MCF 10A (cell line): ENCODE data around the gene PAFAH1B1. TPM values are rescaled to one million over a fixed set of nuclear protein-coding genes. Genes with fewer than 3 reads are reported as not detected.

Experiments
- BruUV-seq: library from RNA; stranded (reverse); fragments of 400-500 nt; replicated peaks from 2 replicates; lab custom pipeline; 2021; lab: Mats Ljungman, UMichigan
- CTCF ChIA-PET: fragments of 300-600 bp; sonication (Branson Sonifier 250); formaldehyde crosslinking; extraction: SDS; loops from one replicate; lab custom pipeline; 2021; ENCODE audit warnings: antibody characterized with exemption, inconsistent platforms; lab: Yijun Ruan, JAX
- POLR2A ChIA-PET: fragments of 300-600, 350-650 bp; sonication (Branson Sonifier 250); formaldehyde crosslinking; extraction: SDS; loops from one replicate; lab custom pipeline; 2020; ENCODE audit warnings: antibody characterized with exemption, inconsistent platforms; lab: Yijun Ruan, JAX
- DNase-seq: peaks from one replicate; pipeline ENCODE4 v3.0.0-alpha.2; 2018; ENCODE audit not compliant: unreplicated experiment
- H3K27ac Mint-ChIP-seq: one replicate; pipeline ENCODE4 v1.8.0; 2022; ENCODE audit warnings: mild to moderate bottlenecking, low read depth, mixed read lengths; ENCODE audit not compliant: unreplicated experiment
- H3K27me3 Mint-ChIP-seq: one replicate; pipeline ENCODE4 v1.8.0; 2022; ENCODE audit warnings: mixed read lengths; ENCODE audit not compliant: insufficient read depth, unreplicated experiment
- H3K36me3 Mint-ChIP-seq: one replicate; pipeline ENCODE4 v1.8.0; 2022; ENCODE audit warnings: mild to moderate bottlenecking, moderate library complexity, mixed read lengths; ENCODE audit not compliant: insufficient read depth, unreplicated experiment
- H3K4me1 Mint-ChIP-seq: one replicate; pipeline ENCODE4 v1.8.0; 2022; ENCODE audit warnings: mixed read lengths; ENCODE audit not compliant: insufficient read depth, unreplicated experiment
- H3K4me3 Mint-ChIP-seq: one replicate; pipeline ENCODE4 v1.8.0; 2022; ENCODE audit warnings: mild to moderate bottlenecking, moderate library complexity, mixed read lengths; ENCODE audit not compliant: unreplicated experiment
- H3K9me3 Mint-ChIP-seq: one replicate; pipeline ENCODE4 v1.8.0; 2022; ENCODE audit warnings: mixed read lengths; ENCODE audit not compliant: unreplicated experiment
- intact Hi-C: fragments of 100-400 bp; cut with micrococcal nuclease; formaldehyde crosslinking; loops from 2 replicates; pipeline ENCODE4 v1.14.1; 2022
- total RNA-seq: library from RNA; stranded (reverse); gene quantifications from 2 replicates; pipeline ENCODE4 v1.2.3, GENCODE V29; 2022
- TF ChIP-seq, protein P1 (sequence below): fragments of 200-600 bp; IDR thresholded peaks from one replicate; pipeline ENCODE4 v1.8.0; 2022; ENCODE audit warnings: antibody characterized with exemption, mild to moderate bottlenecking; ENCODE audit not compliant: unreplicated experiment

PAFAH1B1 gene
- total RNA-seq, 1 experiment from 2014 or later: 170 TPM

DNA sequence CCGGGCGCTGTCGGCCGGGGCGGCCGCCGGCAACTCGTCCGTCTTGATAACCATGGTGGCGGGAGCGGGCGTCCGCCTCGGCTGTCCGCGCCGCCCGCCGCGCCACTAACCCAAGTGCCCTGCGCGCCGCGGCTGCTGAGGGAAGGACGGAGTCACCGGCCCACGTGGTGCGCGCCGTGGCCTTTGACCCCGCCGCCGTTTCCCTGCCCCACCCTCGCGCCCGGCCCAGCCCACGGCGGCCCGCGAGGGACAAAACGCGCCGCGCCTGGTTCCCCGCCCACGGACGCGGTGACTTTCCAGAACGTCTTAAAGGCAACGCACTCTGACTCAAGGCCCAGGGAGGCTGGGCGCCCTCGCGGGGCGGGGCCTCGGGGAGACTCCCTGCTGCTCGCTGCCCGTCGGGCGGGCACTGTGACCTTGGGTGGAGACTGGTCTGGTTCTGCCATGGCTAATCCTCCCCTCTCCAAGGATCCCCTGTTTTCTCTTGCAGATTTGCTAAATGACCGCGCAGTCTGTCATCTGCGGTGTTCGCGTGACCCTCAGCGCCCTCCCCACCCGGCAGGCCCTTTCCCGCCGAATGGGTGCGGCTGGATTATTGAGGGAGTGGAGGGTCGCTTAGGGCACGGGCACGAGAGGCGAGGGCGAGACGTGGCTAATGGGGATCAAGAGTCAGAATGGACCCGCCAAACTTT lies 118.3 kb downstream of the PAFAH1B1 start, which contains the start of gene CLUH:
CLUH (minus strand) TSS at position 157 of the 692 bp plus-strand sequence; CDS start at position 54, 103 bp downstream.
- BruUV-seq: no TSS peak
- intact Hi-C loops: no loop called here
- POLR2A ChIA-PET: interaction anchor here (1.0 to 2.0 kb wide), 2 partner anchors 25 to 181 kb away, joined by 3 to 10 read pairs; no protein-coding TSS in a partner anchor
- TF ChIP-seq, protein P1, sequence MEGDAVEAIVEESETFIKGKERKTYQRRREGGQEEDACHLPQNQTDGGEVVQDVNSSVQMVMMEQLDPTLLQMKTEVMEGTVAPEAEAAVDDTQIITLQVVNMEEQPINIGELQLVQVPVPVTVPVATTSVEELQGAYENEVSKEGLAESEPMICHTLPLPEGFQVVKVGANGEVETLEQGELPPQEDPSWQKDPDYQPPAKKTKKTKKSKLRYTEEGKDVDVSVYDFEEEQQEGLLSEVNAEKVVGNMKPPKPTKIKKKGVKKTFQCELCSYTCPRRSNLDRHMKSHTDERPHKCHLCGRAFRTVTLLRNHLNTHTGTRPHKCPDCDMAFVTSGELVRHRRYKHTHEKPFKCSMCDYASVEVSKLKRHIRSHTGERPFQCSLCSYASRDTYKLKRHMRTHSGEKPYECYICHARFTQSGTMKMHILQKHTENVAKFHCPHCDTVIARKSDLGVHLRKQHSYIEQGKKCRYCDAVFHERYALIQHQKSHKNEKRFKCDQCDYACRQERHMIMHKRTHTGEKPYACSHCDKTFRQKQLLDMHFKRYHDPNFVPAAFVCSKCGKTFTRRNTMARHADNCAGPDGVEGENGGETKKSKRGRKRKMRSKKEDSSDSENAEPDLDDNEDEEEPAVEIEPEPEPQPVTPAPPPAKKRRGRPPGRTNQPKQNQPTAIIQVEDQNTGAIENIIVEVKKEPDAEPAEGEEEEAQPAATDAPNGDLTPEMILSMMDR: no peak
- peak within 1 kb of the TSS; percentile 92 for H3K4me3 Mint-ChIP-seq
- CTCF ChIA-PET: interaction anchor here (0.7 kb wide), 1 partner anchor 199 kb away, joined by 3 read pairs; no protein-coding TSS in a partner anchor
- peak within 1 kb of the TSS; percentile 94 for H3K27ac Mint-ChIP-seq
- peaks cover 29% of the 10 kb centered on the region for H3K4me1 Mint-ChIP-seq
- peak; percentile 98 for DNase-seq
- no peaks in the 10 kb centered on the region for H3K27me3 Mint-ChIP-seq
- peaks cover 15% of the 10 kb centered on the region for H3K36me3 Mint-ChIP-seq
- no peaks in the 10 kb centered on the region for H3K9me3 Mint-ChIP-seq

DNA sequence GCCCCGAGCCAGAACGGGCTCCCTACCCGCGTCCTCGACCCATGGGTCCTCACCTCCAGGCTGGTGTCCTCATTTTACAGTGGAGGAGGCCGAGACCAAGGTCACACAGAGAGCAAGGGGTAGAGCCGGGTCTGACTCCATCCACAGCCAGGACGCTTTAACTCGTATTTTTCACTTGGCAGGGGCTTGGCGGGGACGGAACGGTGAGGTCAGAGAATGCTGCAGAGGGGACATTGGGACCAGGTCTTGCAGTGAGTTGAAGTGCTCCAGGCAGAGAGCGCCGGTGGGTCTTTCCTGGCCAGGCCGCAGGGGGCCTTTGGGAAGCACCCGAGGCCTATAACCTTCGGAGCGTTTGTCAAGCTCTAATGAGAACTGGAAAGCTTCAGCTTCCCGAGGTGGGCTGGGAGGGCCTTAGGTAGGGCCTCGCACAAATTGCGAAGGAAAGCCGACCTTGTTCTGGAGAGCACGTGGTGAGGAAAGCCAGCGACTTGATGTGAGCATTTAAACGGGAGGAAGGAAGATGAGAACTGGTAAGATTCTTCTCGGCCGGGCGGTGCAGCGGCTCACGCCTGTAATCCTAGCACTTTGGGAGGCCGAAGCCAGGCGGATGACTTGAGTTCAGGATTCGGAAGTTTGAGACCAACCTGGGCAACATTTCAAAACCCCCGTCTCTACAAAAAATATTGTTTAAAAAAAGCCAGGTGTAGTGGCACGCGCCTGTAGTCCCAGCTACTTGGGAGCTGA lies 119.0 kb downstream of the PAFAH1B1 start:
- BruUV-seq: TSS peak; percentile 65
- TF ChIP-seq, protein P1: no peak
- CTCF ChIA-PET: interaction anchor here (0.7 kb wide), 1 partner anchor 199 kb away, joined by 3 read pairs; no protein-coding TSS in a partner anchor
- Mint-ChIP-seq H3K27ac (peak overlapping the region; percentile 79), H3K27me3 (no peaks in the 10 kb centered on the region), H3K9me3 (no peaks in the 10 kb centered on the region), H3K4me3 (peak overlapping the region; percentile 92), H3K36me3 (peaks cover 15% of the 10 kb centered on the region), H3K4me1 (peaks cover 29% of the 10 kb centered on the region)
- DNase-seq: no peak
- POLR2A ChIA-PET: interaction anchor here (0.6 to 0.7 kb wide), 2 partner anchors 19 to 26 kb away, joined by 3 read pairs; no protein-coding TSS in a partner anchor
- intact Hi-C loops: no loop called here

DNA sequence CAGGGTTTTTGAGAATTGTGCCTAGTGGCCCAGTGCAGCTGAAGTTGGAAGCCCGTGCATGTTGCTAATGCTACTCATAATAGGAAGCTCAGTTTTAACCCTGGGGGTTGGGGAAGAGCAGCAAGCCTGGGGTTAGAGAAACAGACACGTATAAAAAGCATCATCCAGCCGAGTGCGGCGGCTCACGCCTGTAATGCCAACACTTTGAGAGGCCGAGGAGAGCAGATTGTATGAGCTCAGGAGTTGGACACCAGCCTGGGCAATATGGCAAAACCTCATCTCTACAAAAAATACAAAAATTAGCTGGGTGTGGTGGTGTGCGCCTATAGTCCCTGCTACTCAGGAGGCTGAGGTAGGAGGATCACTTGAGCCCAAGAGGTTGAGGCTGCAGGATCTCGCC lies 120.4 kb downstream of the PAFAH1B1 start:
- Mint-ChIP-seq H3K36me3 (peaks cover 15% of the 10 kb centered on the region), H3K4me3 (no peak overlapping the region), H3K27ac (no peak overlapping the region), H3K4me1 (peaks cover 31% of the 10 kb centered on the region), H3K27me3 (no peaks in the 10 kb centered on the region), H3K9me3 (no peaks in the 10 kb centered on the region)
- TF ChIP-seq, protein P1: no peak
- intact Hi-C loops: no loop called here
- no TSS peak for BruUV-seq
- ChIA-PET CTCF (no interaction called here), POLR2A (no interaction called here)
- DNase-seq: no peak

DNA sequence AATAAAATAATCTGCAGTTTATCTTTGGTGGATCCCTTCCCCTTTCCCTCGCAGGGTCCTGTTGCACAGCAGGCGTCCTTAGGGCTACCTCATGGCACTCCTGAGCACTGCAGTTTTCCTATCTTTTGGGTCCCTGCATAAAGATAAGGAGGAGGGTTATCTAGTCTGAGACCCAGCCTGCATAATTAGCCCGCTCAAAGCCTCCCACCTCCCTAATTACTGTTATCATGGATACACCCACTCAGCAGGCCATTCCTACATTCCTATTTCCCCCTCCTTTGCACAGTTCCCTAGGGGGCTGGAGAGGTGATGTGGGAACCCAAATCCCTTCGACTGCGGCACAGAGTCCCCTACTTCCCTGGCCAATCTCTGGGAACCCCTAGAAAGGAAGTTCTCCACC lies 123.2 kb downstream of the PAFAH1B1 start:
- TF ChIP-seq, protein P1: no peak
- no peaks in the 10 kb centered on the region for H3K9me3 Mint-ChIP-seq
- no peak for DNase-seq
- intact Hi-C loops: no loop called here
- no TSS peak for BruUV-seq
- ChIA-PET CTCF (interaction anchor here (0.6 to 0.7 kb wide), 2 partner anchors 122 to 300 kb away, joined by 3 to 4 read pairs; no protein-coding TSS in a partner anchor), POLR2A (no interaction called here)
- H3K4me3 Mint-ChIP-seq: no peak overlapping the region
- H3K4me1 Mint-ChIP-seq: peaks cover 14% of the 10 kb centered on the region
- H3K36me3 Mint-ChIP-seq: peaks cover 10% of the 10 kb centered on the region
- H3K27ac Mint-ChIP-seq: no peak overlapping the region
- no peaks in the 10 kb centered on the region for H3K27me3 Mint-ChIP-seq
